OCI-LY7 (cell line): ENCODE measurements around the gene OR6N2.

ENCODE experiments used
- CTCF ChIP-seq: fragments of 200-600 bp; sonication (generic); conservative IDR thresholded peaks from 2 replicates; pipeline ENCODE4 v1.5.1; 2014; ENCODE audit warnings: mild to moderate bottlenecking, antibody characterized with exemption, low read length, moderate library complexity, mixed read lengths
- EZH2phosphoT487 ChIP-seq: fragments of 200-600 bp; sonication (generic); IDR thresholded peaks from 2 replicates; pipeline ENCODE4 v1.6.1; 2018; ENCODE audit warnings: low read depth, borderline replicate concordance, mild to moderate bottlenecking, mixed run types, antibody characterized with exemption, low read length, moderate library complexity, mixed read lengths

- TF ChIP-seq CTCF (no peak), EZH2phosphoT487 (no peak)
Observed at GRCh38 chr1:158732524-158732923, 48.5 kb downstream of the OR6N2 start.
